ENCODE results near the gene TRIM46.

TRIM46 gene

DNA sequence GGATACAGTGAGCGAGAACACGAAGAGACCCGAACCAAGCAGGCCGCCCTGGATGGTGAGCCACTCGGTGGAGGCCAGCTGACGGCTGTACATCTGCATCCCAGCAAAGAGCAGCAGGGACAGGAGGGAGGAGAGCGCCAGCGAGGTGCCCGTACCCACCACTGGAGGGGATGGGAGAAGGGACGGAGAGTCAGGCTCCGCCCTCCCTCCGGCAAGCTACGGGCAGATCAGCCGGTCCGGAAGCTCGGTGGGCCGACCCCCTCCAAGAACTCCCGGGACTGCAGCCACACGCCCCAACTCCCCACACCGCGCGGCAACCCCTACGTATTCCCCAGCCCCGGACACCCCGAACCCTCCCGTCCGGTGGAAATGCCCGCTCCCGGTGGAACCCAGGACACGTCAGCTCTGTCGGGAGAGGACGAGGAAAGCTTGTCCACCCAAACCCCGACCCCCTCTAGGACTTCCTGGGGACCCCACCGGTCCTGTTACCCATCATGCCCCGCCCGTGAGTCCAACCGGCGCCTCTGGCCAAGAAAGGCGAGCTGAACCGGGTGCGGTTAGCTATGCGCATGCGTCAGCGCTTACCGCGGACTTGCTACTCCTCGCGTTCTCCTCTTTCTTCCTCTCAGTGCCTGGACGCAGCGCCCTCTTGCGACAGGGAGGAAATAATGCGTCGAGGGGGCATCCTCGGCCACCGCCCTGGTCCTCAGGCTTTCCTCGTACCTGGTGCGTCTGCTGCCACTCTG lies 744 bp upstream of the TRIM46 start, which contains the start of gene KRTCAP2:
KRTCAP2 (minus strand) TSS at position 573 of the 746 bp plus-strand sequence; CDS start at position 493, 80 bp downstream.
- DNase-seq = peak; percentile 93

DNA sequence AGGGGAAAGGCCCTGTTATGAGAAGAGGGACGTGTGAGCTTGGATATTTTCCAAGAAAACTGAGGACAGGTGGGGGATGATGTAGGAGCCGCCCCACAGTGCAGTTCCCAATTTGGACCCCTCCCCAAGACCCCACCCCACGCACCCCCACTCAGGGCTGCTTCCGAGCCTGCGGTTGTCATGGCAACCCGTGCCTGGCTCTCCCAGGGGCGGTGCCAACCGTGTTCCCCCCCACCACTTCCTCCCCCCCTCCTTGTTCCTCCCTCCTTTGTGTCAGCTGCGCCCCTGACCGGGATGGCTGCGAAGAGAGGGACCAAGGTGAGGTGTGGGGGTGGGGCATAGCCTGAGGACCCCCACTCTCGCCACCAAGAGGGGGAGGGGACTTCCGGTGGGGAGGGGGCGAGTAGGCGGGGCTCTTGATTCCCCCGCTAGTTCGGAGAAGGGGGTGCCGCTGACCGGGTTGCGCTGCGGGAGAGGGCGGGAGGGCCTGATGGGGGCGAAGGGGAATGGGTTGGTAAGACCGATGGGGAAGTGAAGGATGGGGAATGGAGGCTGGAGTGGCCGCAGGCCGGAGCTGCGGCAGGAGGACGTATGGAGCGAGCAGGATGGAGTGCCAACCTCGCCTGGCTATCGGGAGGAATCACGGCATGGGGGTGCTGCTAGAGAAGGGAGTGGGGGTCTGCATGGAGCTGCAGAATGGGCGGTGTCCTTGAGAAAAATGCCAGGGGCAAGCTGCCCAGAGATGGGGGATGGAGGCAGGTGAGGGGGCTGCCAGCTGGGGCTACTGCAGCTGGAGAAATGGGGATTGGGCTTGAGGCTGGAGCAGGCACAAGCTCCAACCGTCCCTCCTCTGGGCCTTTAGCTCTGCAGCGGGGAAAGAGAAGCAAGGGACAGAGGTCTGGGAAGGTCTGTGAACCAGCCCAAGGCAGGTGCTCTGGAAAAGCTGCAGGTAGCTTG lies 953 bp downstream of the TRIM46 start:
- peak; percentile 76 for DNase-seq

DNA sequence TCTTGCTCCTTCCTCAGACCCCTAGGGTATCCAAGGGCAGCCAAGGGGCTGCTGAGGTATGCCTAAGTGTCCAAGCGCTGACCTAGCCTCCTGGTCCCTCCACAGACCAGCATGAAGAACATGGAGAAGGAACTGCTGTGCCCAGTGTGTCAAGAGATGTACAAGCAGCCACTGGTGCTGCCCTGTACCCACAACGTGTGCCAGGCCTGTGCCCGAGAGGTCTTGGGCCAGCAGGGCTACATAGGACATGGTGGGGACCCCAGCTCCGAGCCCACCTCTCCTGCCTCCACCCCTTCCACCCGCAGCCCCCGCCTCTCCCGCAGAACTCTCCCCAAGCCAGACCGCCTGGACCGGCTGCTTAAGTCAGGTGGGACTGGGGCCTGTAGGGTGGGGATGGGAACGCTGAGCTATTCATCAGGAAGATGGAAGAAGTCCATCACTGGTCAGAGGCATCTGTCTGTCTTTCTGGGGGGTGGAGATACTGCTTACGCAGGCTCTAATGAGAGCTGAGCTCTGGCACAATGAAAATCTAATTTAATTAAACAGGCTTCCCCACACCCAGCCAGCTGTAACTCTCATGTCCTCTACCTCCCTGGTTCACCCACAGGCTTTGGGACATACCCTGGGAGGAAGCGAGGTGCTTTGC lies 1.8 kb downstream of the TRIM46 start:
- no peak for DNase-seq

DNA sequence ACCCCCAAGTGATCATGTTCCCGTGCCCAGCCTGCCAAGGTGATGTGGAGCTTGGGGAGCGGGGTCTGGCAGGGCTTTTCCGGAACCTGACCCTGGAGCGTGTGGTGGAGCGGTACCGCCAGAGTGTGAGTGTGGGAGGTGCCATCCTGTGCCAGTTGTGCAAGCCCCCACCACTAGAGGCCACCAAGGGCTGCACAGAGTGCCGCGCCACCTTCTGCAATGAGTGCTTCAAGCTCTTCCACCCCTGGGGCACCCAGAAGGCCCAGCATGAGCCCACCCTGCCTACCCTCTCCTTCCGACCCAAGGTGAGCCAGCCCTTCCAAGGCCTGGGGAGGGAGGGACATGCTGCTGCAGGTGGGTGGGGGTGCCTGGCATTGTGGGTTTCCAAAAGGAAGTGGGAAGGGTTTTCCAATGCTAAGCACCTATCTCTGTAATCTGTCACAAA lies 2.3 kb downstream of the TRIM46 start:
- DNase-seq = no peak

DNA sequence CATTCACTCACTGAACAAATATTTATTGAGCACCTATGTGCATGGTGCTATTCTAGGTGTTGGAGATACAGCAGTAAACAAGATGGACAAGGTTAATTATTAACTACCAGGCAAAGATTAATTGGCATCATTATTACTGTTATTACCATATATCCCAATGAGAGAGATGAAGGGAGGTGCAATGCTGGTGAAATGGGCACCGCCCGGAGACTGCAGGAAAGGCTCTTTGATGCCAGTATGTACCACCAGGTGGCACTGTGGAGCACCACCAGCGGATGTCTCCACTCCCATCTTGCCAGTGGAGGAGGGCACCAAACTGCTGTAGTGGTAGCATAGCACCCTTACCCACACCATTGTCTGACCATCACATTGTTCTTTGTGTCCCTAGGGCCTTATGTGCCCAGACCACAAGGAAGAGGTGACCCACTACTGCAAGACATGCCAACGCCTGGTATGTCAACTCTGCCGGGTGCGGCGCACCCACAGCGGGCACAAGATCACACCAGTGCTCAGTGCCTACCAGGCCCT lies 3.0 kb downstream of the TRIM46 start:
- peak; percentile 27 for DNase-seq

DNA sequence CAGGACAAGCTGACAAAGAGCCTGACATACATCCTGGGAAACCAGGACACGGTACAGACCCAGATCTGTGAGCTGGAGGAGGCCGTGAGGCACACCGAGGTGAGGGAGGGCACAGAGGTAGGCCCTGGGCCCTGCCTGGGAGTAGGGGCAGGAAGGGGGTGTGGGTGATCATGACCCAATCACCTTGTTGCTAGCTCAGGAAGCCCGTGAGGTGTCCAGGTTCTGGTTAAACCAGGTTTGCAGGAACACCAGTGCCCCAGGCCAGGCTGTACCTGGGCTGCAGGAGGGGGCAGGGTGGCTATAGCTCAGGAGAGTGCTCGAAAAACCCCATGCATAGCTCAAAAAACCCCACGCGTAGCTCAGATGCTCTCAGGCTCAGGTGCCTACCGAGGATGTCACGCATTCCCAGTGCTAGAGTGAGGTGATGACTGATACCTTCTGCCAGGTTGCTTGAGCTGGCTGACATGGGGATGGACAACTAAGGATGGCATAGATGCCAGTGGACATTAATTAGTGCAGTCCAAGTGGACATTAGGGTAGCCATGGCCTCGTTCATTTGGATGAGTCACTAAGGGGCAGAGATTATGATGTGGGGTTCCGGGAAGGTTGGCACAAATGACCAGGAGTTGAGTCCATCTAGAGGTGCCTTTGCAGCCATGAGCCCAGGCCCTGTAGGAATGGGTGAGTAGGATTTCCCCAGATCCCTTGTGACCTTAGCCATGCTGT lies 3.7 kb downstream of the TRIM46 start:
- DNase-seq = no peak

DNA sequence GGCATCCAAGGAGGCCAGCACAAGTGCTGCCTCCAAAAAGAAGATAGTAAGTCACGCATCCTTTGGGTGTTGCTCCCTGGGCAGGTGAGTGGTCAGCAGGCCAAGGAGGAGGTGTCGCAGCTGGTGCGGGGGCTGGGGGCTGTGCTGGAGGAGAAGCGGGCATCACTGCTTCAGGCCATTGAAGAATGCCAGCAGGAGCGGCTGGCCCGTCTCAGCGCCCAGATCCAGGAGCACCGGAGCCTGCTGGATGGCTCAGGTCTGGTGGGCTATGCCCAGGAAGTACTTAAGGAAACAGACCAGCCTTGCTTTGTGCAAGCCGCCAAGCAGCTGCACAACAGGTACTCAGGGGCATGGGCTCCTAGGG lies 4.3 kb downstream of the TRIM46 start:
- no peak for DNase-seq

DNA sequence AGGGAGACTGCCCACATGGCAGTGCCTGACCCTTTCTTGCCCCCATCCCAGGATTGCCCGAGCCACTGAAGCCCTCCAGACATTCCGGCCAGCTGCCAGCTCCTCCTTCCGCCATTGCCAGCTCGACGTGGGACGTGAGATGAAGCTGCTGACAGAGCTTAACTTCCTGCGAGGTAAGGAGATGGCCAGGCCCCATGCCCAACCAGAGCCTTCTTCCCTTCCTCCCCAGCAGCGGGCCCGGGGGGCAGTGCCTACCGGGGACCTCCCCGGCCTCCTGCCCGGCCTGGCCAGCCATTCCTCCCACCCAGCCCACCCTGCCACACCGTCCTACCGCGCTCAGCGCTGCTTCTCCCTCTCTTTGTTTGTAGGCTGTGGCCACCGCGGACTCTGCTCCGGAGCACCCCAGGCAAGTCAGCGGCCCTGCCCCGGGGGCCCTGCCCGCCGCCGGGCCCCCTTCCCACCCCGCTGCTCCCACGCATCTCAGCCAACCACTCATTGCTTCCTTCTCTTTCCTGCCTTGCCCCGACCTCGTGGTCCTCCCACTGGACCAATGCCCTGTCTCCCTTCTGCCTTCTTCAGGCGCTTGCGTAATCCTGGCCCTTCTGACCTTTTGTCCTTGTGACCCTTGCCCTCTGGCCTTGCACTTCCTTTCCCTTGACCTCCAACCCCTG lies 4.9 kb downstream of the TRIM46 start:
- no peak for DNase-seq

DNA sequence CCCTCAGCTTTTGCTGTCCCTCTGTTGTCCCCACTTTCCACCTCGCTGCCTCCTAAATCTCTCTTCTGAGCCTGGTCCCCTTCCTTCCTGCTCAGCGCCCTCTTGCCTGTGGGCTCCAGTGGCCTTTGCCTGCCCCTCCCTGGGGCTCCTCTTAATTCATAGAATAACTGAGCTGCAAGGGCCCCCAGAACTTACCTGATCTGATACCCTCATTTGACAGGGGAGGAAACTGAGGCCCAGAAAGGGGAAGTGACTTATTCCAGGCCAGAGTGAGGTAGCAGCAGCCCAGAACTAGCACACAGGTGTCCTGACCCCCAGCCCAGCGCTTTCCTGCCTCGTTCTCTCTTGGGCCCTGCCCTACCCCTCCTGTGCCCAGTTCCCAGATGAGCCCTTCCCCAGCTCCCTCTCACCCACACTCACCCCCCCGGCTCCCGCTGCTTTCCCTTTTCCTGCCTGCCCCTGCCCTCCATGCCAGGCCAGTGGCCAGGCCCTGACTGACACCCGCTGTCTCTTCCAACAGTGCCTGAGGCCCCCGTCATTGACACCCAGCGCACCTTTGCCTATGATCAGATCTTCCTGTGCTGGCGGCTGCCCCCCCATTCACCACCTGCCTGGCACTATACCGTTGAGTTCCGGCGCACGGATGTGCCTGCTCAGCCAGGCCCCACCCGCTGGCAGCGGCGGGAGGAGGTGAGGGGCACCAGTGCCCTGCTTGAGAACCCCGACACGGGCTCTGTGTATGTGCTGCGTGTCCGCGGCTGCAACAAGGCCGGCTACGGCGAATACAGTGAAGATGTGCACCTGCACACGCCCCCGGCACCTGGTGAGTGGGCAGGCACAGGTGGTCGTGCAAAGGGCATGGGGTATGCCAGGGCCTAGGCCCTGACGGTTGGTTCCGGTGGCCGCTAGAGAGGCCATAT lies 5.7 kb downstream of the TRIM46 start:
- no peak for DNase-seq

DNA sequence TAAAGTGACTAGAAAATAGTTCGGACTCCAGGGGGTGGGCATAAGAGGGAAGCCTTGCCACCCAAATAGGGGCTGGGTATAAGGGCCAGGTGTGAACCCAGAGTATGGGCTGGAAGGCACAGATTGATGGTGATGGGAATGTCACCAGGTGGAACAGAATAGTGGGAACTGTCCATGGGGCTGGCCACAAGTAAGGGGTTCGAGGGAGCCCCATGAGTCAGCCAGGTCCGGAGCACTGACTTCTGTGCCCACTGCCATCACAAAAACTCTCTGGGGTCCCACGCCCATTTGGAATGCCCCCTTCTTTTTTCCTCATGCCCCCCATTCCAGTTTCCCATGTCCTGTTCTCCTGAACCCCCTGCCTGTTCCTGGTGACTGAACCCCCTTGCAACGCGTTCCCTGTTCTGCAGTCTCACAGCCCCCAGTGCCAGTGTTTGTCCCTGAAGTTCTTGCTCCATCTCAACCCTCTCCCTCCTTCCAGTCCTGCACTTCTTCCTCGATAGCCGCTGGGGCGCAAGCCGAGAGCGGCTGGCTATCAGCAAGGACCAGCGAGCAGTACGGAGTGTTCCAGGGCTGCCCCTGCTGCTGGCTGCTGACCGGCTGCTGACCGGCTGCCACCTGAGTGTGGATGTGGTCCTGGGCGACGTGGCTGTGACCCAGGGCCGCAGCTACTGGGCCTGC lies 7.9 kb downstream of the TRIM46 start:
- DNase-seq = no peak

DNA sequence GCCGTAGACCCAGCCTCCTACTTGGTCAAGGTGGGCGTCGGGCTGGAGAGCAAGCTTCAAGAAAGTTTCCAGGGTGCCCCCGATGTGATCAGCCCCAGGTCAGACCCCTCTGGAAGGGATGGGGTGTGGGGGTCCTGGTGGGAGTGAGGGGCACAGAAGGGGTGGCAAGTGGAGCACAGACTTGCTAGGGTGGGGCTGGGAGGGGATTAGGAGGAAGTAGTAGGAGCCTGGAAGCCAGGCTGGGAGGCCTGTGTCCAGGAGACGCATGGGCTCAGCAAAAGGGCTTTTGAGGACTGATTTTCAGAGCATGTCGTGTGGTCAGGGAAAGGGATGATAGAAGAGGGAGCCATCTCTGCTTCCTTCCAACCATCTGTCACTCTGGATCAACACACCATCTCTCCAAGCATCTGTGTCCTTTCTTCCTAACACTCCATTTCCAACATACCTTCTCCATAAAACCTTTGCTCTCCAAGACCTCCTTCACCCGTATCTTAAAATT lies 8.5 kb downstream of the TRIM46 start:
- DNase-seq = no peak

DNA sequence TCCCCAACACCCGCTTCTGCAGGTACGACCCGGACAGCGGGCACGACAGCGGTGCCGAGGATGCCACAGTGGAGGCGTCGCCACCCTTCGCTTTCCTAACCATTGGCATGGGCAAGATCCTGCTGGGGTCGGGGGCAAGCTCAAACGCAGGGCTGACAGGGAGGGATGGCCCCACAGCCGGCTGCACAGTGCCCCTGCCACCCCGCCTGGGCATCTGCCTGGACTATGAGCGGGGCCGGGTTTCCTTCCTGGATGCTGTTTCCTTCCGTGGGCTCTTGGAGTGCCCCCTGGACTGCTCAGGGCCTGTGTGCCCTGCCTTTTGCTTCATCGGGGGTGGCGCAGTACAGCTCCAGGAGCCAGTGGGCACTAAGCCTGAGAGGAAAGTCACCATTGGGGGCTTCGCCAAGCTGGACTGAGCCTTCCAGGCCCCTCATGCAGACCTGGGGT lies 10.1 kb downstream of the TRIM46 start:
- DNase-seq = no peak

DNA sequence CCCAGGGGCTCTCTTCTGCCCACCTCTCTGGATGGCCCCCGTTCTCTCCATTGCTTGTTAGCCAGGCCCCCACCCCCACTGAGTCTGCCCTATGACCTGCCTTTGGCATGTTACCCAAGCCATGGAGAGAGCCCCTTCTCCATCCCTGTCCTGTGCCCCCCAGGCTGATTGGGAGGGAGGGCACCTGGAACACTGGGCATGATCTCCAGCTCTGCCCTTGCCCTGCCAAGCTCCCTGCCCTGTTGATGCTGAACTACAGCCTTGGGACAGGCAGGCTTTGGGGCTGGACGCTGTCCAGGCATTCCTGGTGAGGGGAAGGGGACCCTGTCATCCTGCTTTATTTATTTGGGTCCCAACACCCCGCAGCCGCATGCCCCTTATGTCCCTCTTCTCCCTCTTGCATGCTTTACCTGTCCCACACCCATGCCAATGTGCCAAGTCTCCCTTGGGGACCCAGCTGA lies 10.7 kb downstream of the TRIM46 start:
- DNase-seq = no peak

DNA sequence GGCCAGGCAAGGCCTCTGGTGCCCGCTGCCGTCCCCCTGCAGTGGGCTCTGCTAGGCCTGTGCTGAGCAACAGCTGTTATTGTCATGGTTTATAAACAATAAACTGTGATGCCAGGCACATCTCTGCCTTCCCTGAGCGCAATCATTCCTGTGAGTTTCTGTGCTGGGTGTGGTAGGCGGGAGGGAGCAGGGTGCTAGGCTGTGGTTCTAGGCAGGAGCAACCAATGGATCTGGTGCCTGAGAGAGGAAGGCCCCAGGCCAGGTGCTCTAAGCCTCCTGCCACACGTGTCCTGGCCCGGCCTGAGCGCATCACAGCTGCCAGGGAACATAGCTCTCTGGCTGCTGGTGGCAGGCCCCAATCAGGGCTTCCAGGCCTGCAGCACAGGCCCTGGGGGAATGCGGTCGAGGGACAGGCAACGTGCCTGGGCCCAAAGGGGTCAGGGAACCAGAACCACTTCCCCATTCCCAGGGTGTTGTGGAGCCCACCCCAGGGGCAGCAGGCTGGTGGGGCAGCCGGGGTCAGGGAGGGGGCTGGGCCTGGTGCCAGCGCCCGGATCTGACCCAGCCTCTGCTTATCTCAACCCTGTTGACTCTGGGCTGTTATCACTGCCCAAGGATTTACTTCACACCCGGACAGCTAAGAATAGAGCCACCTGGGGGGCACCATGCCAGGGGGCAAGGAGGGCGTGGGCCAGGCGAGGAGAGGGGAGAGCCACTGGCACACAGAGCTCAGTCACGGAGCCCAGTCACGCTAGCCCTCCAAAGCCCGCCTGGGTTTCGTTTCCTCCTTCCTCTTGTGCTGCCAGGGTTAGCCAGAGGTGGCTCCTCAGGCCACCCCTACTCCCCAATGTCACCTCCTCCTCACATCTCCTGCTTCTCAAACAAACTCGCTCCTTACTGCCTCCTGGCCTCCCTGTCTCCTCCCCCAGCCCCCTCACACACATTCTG lies 11.5 kb downstream of the TRIM46 start:
- DNase-seq = no peak

DNA sequence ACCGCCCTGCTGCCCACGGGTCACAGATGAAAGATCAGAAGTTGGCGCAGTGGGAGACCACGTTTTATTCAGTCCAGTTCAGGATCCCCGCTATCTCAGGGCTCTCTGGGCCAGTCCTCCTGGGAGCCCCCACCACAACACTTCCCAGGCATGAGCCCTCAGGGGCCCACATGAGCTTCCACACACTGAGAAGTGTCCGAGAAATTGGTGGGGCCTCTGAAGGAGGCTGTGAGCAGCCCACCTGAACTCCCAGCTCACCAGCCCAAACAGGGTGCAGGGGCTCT lies 12.1 kb downstream of the TRIM46 start:
- DNase-seq = no peak

DNA sequence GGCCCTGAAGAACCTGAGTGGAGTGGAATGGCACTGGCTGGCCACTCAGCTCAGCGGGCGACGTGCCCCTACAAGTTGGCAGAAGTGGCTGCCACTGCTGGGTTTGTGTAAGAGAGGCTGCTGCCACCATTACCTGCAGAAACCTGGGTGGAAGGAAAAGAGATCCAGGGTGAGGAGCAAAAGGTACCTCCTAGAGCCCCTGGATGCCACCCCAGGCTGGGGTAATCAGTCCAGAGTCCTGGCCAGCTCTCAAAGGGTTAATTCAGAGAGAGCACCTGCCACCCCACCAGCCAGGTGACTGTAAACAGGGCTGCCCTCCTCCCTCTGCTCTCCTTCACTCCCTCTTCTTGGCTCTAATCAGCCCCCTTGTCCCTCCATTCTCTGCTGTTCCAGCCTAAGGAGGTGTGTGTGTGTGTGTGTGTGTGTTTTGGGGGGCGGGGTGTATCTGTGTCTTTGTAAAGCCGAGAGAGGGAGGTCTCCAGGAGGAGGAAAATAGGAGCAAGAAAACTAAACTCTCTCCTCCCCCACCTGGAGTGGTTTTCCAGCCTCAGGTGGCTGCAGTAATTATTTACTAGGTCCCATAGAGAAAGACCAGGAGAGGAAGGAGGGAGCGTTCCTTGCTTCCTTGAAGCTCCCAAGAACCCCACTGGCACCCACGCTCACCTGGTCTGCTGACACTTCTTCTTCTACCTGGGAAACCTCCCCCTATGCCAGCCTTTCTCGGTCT lies 12.6 kb downstream of the TRIM46 start:
- peak; percentile 61 for DNase-seq

DNA sequence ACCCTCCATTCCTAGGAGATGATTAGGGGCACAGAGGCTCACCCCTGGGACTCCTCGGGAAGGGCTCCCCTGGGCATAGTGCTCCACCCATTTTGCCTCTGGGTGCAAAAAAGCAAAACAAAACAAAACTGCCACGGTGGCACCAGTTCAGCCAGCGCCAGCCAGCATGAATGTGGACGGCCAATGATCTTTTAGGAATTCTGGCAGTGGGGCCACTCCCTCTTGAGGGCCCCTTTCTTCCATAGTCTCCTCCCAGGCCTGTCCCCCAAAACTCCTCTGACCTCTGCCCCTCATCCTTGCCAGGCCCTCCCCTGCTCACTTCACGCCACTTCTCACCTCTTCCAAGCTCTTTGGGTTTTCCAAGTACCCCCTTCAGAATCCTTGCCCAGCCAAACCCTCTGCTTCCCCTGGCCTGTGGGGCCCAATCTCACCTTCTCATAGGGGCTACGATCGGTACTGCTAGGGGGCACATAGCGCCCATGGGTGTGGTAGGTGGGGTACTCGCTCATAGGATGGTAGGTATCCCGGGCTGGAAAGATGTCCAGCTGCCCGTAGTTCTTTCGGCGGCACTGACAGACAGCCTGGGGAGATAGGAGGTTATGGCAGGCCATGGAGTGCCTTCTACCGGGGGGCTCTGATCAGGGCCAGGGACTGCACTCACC lies 13.3 kb downstream of the TRIM46 start:
- no peak for DNase-seq

Data from DMS79 (cell line).